ENCODE measurements around the gene CDPF1. TPM values are rescaled to one million over a fixed set of nuclear protein-coding genes. Genes with fewer than 3 reads are reported as not detected.

CDPF1 gene
- polyA plus RNA-seq, 2 of the 4 experiments (the other 2 are of a cell fraction), result 8.9 to 9.6 TPM

- peaks cover 11% of the 10 kb centered on the region; the same call in 2 of the 3 replicates for H3K4me1 ChIP-seq
- WGBS (ENCODE audit: missing lambda C conversion rate), result 7% methylated on average over 16 of the region's 32 CpGs
- peak overlapping the region; percentile 84 to 95 for H3K27ac ChIP-seq
- ChIA-PET POLR2A (no interaction called here), CTCF (interaction anchor here (1.4 kb wide), 1 partner anchor 302 kb away, joined by 5 read pairs; no protein-coding TSS in a partner anchor)
- H3K9me3 ChIP-seq, result no peaks in the 10 kb centered on the region
- TF ChIP-seq CEBPB (IDR thresholded peaks at IDR 0.05) (no peak), RARB (CRISPR knock-in tag; IDR thresholded peaks at IDR 0.05) (no peak), KDM5A (IDR thresholded peaks at IDR 0.05) (no peak), PHF8 (IDR thresholded peaks at IDR 0.05; ENCODE audit: borderline replicate concordance, low read depth) (no peak), HES2 (IDR thresholded peaks at IDR 0.05) (no peak), ZSCAN20 (CRISPR knock-in tag; IDR thresholded peaks at IDR 0.05) (no peak), HEYL (CRISPR knock-in tag; IDR thresholded peaks at IDR 0.05) (no peak), FOSL2 (IDR thresholded peaks at IDR 0.05) (no peak), FOSL2 (CRISPR knock-in tag; IDR thresholded peaks at IDR 0.05) (no peak), RNF2 (IDR thresholded peaks at IDR 0.05; ENCODE audit: borderline replicate concordance, low read depth) (no peak), MYC (IDR thresholded peaks at IDR 0.05; ENCODE audit: borderline replicate concordance, low read length) (no peak), CTCF (IDR thresholded peaks at IDR 0.05) (no peak), KDM1A (IDR thresholded peaks at IDR 0.05; ENCODE audit: low read depth) (no peak), TFCP2L1 (CRISPR knock-in tag; IDR thresholded peaks at IDR 0.05) (no peak), ESRRA (IDR thresholded peaks at IDR 0.05; ENCODE audit: borderline replicate concordance, low read length) (no peak), MAX (IDR thresholded peaks at IDR 0.05) (no peak), USF2 (IDR thresholded peaks at IDR 0.05) (no peak), BHLHE40 (IDR thresholded peaks at IDR 0.05; ENCODE audit: low read depth, low read length) (no peak), EP300 (IDR thresholded peaks at IDR 0.05) (no peak)
- H3K4me2 ChIP-seq, result peak overlapping the region; percentile 97
- ATAC-seq (peak; percentile 53 to 54; a peak in 5 of 6 replicates), FAIRE-seq (no peak), DNase-seq (ENCODE audit: low read depth in 1 of 2, low spot score in 1 of 2) (no peak)
- H3K4me3 ChIP-seq, result peak overlapping the region; percentile 92
Observed at GRCh38 chr22:46297151-46297812, 47.2 kb upstream of the CDPF1 start.

- peak within 1 kb of the TSS; percentile 84 to 95 for H3K27ac ChIP-seq
- POLR2A ChIA-PET, result interaction anchor here (0.7 kb wide), 1 partner anchor 18 kb away, joined by 3 read pairs; no protein-coding TSS in a partner anchor
- WGBS (ENCODE audit: missing lambda C conversion rate), result 11% methylated on average over 13 of the region's 76 CpGs
- H3K4me1 ChIP-seq, result peaks cover 11% of the 10 kb centered on the region; the same call in 2 of the 3 replicates
- FAIRE-seq (no peak), DNase-seq (ENCODE audit: low read depth in 1 of 2, low spot score in 1 of 2) (peak; percentile 95 to 96), ATAC-seq (peak; percentile 95 to 99)
- H3K9me3 ChIP-seq, result no peaks in the 10 kb centered on the region
- CTCF ChIA-PET, result interaction anchor here (0.8 to 1.7 kb wide), 5 partner anchors 14 to 302 kb away, joined by 3 to 9 read pairs (median 4); no protein-coding TSS in a partner anchor
- peak within 1 kb of the TSS; percentile 92 for H3K4me3 ChIP-seq
- peak within 1 kb of the TSS; percentile 97 for H3K4me2 ChIP-seq
- TF ChIP-seq BCL3 (IDR thresholded peaks at IDR 0.05) (0 out of 3 replicates have a peak, but pooled peaks have one; percentile 37), NPAS2 (CRISPR knock-in tag; IDR thresholded peaks at IDR 0.05; ENCODE audit: borderline replicate concordance) (no peak), POLR2AphosphoS2 (conservative IDR thresholded peaks at IDR 0.05; ENCODE audit: low read length) (no peak), TFCP2L1 (CRISPR knock-in tag; IDR thresholded peaks at IDR 0.05) (no peak), HOXA7 (CRISPR knock-in tag; IDR thresholded peaks at IDR 0.05) (no peak), POLR2A (IDR thresholded peaks at IDR 0.05; ENCODE audit: low read length) (peak; percentile 67), MAZ (IDR thresholded peaks at IDR 0.05; ENCODE audit: borderline replicate concordance, low read depth, low read length) (no peak), MAX (IDR thresholded peaks at IDR 0.05) (peak; percentile 60; the same call in 1 of the 2 replicates), SMC3 (IDR thresholded peaks at IDR 0.05) (peak; percentile 16; the same call in 1 of the 3 replicates), HDAC2 (IDR thresholded peaks at IDR 0.05) (peak; percentile 70; the same call in 1 of the 2 replicates), ESRRA (IDR thresholded peaks at IDR 0.05; ENCODE audit: borderline replicate concordance, low read length) (no peak), KDM5A (IDR thresholded peaks at IDR 0.05) (peak; percentile 73), RCOR1 (IDR thresholded peaks at IDR 0.05; ENCODE audit: low read depth, low read length) (no peak), JUN (IDR thresholded peaks at IDR 0.05) (peak in 1 of 2 experiments; percentile 36; a peak in 1 of 5 replicates)
Observed at GRCh38 chr22:46296257-46297150, 46.4 kb upstream of the CDPF1 start, which contains the start of gene GTSE1. TSS of gene GTSE1 (plus strand) at chr22:46296870. CDS start at chr22:46297401, 531 bp downstream.
